ENCODE data around the gene SLC6A3. TPM values are rescaled to one million over a fixed set of nuclear protein-coding genes. Genes with fewer than 3 reads are reported as not detected.
A peak's percentile ranks its signal among the peaks of the same experiment; 100 is the strongest.

The SLC6A3 gene
- total RNA-seq, 1 donor from 2014 or later: not detected

DNA sequence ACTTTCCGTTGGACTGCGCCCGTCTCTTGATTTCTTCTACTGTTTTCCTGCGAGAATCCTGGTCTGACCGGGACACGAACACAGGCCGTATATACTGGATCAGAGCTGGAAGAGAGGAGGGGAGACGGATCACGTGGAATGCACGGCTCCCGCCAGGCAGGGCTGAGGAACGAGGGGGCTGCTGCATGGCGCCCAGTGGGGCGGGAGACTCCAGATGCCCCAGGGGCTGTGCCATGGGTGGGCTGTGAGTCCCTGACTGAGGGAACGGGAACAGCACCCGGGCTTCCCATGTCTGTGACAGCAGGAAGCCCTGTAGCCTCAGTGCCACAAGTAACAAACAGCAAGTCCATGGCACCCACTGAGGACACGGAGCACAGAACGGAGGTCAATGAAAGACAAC lies 44.5 kb upstream of the SLC6A3 start:
- Mint-ChIP-seq H3K9me3 (ENCODE audit: low read depth) (no peaks in the 10 kb centered on the region), H3K36me3 (ENCODE audit: insufficient read depth) (peaks cover 12% of the 10 kb centered on the region), H3K27ac (no peak overlapping the region), H3K4me3 (ENCODE audit: low read depth) (no peak overlapping the region), H3K4me1 (ENCODE audit: low read depth) (no peaks in the 10 kb centered on the region), H3K27me3 (no peaks in the 10 kb centered on the region)
- TF ChIP-seq, protein P1, sequence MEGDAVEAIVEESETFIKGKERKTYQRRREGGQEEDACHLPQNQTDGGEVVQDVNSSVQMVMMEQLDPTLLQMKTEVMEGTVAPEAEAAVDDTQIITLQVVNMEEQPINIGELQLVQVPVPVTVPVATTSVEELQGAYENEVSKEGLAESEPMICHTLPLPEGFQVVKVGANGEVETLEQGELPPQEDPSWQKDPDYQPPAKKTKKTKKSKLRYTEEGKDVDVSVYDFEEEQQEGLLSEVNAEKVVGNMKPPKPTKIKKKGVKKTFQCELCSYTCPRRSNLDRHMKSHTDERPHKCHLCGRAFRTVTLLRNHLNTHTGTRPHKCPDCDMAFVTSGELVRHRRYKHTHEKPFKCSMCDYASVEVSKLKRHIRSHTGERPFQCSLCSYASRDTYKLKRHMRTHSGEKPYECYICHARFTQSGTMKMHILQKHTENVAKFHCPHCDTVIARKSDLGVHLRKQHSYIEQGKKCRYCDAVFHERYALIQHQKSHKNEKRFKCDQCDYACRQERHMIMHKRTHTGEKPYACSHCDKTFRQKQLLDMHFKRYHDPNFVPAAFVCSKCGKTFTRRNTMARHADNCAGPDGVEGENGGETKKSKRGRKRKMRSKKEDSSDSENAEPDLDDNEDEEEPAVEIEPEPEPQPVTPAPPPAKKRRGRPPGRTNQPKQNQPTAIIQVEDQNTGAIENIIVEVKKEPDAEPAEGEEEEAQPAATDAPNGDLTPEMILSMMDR (IDR thresholded peaks at IDR 0.05; ENCODE audit: unreplicated experiment): no peak
- DNase-seq (ENCODE audit: low spot score, unreplicated experiment): no peak

DNA sequence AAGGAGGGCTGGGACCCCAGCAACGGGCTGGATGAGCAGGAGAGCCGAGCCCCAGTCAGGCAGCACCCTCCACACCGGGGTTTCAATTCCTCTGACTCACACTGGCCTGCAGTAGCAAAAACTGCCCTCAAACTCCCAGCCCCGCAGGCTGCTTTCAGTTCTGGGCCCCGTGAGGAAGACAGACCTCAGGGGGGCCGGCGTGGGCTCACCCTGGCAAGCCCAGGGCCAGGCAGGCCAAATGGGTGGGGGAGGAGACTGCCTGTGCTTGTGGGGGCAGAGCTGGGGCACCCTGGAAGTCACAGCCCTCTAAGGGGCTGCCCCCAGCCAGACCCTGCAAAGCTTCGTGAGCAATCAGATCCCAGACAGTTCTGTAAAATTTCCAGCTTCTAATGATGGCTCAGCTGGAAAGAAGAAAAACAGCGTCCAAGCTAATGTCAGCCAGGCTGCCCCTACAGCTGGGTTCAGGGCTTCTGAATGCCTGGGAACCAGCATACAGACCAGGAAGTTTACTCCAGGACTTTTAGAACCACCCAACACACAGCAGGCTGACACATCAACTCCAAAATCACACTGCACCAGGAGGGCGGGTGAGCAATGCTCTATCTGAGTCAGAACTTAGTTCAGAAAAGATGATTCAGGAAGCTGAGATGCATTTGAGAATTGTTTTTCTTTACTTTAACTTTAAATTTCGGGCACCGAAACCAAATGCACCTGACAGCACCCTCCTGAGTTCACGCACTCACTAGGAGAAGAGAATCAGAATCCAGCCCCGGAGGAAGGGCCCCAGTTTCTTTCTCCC lies 43.8 kb upstream of the SLC6A3 start:
- H3K4me1 Mint-ChIP-seq (ENCODE audit: low read depth): no peaks in the 10 kb centered on the region
- DNase-seq (ENCODE audit: low spot score, unreplicated experiment): no peak
- no peak overlapping the region for H3K27ac Mint-ChIP-seq
- no peaks in the 10 kb centered on the region for H3K27me3 Mint-ChIP-seq
- H3K4me3 Mint-ChIP-seq (ENCODE audit: low read depth): no peak overlapping the region
- H3K9me3 Mint-ChIP-seq (ENCODE audit: low read depth): no peaks in the 10 kb centered on the region
- TF ChIP-seq, protein P1 (IDR thresholded peaks at IDR 0.05; ENCODE audit: unreplicated experiment): no peak
- peaks cover 12% of the 10 kb centered on the region for H3K36me3 Mint-ChIP-seq (ENCODE audit: insufficient read depth)

DNA sequence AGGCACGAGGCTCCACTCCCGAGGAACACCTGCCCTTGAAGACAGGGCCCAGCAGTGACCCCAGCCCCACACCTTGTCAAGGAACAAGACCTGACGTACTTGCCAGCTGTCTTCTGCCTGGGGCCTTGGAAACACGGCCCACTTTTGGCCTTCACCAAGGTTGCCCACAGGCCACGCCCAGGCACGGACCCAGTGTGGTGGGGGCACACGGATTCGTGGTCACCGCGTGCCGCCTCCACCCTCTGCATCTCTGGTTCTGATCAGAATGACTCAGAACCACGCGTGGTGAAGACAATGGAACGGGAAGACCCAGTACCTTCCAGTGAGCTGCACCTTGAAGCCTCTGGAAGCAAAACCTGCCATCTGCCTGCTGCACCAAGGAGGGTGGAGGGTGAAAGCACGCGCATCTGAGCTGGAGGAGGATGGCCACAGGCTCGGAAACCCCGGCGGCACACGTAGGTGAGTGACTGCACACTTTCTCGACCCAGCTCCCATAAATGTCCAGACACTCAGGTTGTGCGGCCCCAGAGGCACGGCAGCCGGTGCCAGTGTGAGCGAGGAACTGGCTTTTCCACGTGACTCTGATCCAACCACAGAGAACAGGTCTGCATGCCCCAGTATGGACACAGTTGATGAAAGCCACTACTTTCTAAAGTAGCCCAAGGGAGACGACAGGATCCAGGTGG lies 42.0 kb upstream of the SLC6A3 start:
- H3K4me3 Mint-ChIP-seq (ENCODE audit: low read depth): no peak overlapping the region

DNA sequence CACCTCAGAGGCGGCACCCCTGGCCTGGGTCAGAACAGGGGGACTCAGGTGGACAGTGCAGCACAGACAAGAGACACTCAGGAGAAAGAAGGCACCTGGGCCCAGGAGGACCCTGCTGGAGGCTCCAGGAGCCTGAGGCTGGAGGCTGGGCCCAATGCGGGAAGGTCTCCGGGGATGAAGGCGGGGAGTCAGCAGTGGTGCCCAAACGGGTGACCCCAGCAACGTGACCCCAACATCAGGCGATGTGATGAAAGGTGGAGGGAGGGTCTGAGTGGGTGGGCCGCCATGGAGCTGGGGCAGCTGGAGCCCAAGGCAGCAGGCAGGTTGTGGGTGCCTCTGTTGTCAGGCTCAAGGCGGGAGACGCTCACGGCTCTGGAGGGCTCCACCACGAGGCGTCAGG lies 41.0 kb upstream of the SLC6A3 start:
- Mint-ChIP-seq H3K27ac (peak overlapping the region; percentile 52), H3K4me1 (ENCODE audit: low read depth) (no peaks in the 10 kb centered on the region), H3K27me3 (no peaks in the 10 kb centered on the region), H3K36me3 (ENCODE audit: insufficient read depth) (peaks cover 11% of the 10 kb centered on the region), H3K9me3 (ENCODE audit: low read depth) (no peaks in the 10 kb centered on the region), H3K4me3 (ENCODE audit: low read depth) (no peak overlapping the region)
- no peak for DNase-seq (ENCODE audit: low spot score, unreplicated experiment)
- TF ChIP-seq, protein P1 (IDR thresholded peaks at IDR 0.05; ENCODE audit: unreplicated experiment): no peak

More for the DNA sequence above, 42.0 kb upstream of the SLC6A3 start:
- TF ChIP-seq, protein P1 (IDR thresholded peaks at IDR 0.05; ENCODE audit: unreplicated experiment): no peak
- Mint-ChIP-seq H3K4me1 (ENCODE audit: low read depth) (no peaks in the 10 kb centered on the region), H3K27me3 (no peaks in the 10 kb centered on the region), H3K9me3 (ENCODE audit: low read depth) (no peaks in the 10 kb centered on the region), H3K27ac (no peak overlapping the region), H3K36me3 (ENCODE audit: insufficient read depth) (peaks cover 9% of the 10 kb centered on the region)
- no peak for DNase-seq (ENCODE audit: low spot score, unreplicated experiment)

DNA sequence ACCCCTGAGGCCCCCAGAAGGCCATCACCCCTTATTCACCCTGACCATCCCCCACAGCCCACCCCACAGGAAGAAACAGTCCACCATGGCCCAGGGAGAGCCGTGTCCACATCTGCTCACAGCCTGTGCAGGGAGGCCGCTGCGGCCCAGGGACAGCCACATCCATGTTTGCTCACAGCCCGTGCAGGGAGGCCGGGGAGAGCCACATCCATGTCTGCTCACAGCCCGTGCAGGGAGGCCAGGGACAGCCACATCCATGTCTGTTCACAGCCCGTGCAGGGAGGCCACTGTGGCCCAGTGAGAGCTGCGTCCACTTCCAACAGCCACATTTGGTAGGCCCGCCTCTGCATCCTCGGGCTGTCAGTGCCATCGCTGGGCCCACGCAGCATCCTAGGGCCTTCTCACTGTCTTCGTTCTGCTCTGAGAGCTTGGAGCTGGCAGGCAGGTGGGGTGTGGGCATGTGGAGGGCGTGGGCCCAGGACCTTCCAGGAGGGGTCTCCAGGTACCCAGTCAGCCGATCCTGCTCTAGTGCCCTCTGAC lies 40.4 kb upstream of the SLC6A3 start:
- Mint-ChIP-seq H3K9me3 (ENCODE audit: low read depth) (no peaks in the 10 kb centered on the region), H3K27ac (no peak overlapping the region), H3K36me3 (ENCODE audit: insufficient read depth) (peaks cover 8% of the 10 kb centered on the region), H3K27me3 (no peaks in the 10 kb centered on the region), H3K4me3 (ENCODE audit: low read depth) (no peak overlapping the region), H3K4me1 (ENCODE audit: low read depth) (no peaks in the 10 kb centered on the region)
- no peak for DNase-seq (ENCODE audit: low spot score, unreplicated experiment)
- TF ChIP-seq, protein P1 (IDR thresholded peaks at IDR 0.05; ENCODE audit: unreplicated experiment): no peak

Measured in progenitor cell of endocrine pancreas (in vitro differentiated cells).